ENCODE data around the gene UMAD1.

Gene UMAD1

DNA sequence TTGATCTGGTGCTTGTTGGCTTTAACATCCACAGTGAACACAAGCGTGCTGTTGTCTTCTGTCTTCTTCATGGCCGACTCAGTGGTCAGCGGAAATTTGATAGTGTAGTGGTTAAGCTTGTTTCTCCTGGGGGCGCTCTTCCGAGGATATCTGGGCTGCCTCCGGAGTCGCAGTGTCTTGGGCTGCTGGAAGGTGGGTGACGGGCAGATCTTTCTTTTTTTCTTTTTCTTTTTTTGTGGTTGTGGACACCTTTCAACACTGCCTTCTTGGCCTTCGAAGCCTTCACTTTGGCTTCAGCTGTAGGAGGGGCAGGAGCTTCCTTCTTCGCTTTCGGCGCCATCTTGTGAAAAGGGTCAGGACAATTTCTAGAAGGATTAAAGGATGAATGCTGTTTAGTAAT, 101.7 kb downstream of the UMAD1 start:
- no peak for ATAC-seq
- no peak for TF ChIP-seq PPARA (CRISPR knock-in tag; IDR thresholded peaks at IDR 0.05; ENCODE audit: borderline replicate concordance)
- no peak for TF ChIP-seq GLIS3 (CRISPR knock-in tag; IDR thresholded peaks at IDR 0.05)
- no peak for TF ChIP-seq BACH2 (CRISPR knock-in tag; IDR thresholded peaks at IDR 0.05; ENCODE audit: borderline replicate concordance)
- no peak for TF ChIP-seq POU6F1 (CRISPR knock-in tag; IDR thresholded peaks at IDR 0.05; ENCODE audit: borderline replicate concordance, low read depth)
- TF ChIP-seq ZC3H10 (CRISPR knock-in tag; IDR thresholded peaks at IDR 0.05), result no peak

DNA sequence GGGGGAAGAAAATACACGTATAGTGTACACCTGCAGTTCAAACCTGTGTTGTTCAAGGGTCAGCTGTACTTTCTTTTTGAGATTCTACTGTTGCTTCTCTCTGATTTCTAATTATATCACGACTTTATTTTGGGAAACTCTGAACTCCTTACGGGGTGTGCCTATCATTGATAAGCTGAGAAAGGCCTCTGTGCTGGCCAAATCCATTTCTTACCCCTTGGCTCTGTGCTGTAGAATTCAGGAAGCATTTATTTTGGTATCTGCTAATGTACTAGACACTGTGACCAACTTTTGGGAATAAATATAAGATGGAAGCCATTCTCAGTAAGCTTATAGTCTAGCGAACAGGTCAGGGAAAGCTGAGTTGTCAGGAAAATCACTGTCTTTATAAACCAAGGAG, 104.7 kb downstream of the UMAD1 start:
- no peak for ATAC-seq
- no peak for TF ChIP-seq ESRRG (CRISPR knock-in tag; IDR thresholded peaks at IDR 0.05)
- TF ChIP-seq ISL1 (CRISPR knock-in tag; IDR thresholded peaks at IDR 0.05), result no peak
- TF ChIP-seq, protein P1, sequence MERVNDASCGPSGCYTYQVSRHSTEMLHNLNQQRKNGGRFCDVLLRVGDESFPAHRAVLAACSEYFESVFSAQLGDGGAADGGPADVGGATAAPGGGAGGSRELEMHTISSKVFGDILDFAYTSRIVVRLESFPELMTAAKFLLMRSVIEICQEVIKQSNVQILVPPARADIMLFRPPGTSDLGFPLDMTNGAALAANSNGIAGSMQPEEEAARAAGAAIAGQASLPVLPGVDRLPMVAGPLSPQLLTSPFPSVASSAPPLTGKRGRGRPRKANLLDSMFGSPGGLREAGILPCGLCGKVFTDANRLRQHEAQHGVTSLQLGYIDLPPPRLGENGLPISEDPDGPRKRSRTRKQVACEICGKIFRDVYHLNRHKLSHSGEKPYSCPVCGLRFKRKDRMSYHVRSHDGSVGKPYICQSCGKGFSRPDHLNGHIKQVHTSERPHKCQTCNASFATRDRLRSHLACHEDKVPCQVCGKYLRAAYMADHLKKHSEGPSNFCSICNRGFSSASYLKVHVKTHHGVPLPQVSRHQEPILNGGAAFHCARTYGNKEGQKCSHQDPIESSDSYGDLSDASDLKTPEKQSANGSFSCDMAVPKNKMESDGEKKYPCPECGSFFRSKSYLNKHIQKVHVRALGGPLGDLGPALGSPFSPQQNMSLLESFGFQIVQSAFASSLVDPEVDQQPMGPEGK (CRISPR knock-in tag; IDR thresholded peaks at IDR 0.05; ENCODE audit: borderline replicate concordance), result no peak
- no peak for TF ChIP-seq ZFP3 (CRISPR knock-in tag; IDR thresholded peaks at IDR 0.05)
- TF ChIP-seq, protein P2, sequence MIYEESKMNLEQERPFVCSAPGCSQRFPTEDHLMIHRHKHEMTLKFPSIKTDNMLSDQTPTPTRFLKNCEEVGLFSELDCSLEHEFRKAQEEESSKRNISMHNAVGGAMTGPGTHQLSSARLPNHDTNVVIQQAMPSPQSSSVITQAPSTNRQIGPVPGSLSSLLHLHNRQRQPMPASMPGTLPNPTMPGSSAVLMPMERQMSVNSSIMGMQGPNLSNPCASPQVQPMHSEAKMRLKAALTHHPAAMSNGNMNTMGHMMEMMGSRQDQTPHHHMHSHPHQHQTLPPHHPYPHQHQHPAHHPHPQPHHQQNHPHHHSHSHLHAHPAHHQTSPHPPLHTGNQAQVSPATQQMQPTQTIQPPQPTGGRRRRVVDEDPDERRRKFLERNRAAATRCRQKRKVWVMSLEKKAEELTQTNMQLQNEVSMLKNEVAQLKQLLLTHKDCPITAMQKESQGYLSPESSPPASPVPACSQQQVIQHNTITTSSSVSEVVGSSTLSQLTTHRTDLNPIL (CRISPR knock-in tag; IDR thresholded peaks at IDR 0.05; ENCODE audit: low read depth), result no peak
- TF ChIP-seq OSR1 (CRISPR knock-in tag; IDR thresholded peaks at IDR 0.05), result no peak
- no peak for TF ChIP-seq ARNTL (CRISPR knock-in tag; IDR thresholded peaks at IDR 0.05; ENCODE audit: borderline replicate concordance, low read depth)
- no peak for TF ChIP-seq TOX (CRISPR knock-in tag; IDR thresholded peaks at IDR 0.05; ENCODE audit: borderline replicate concordance)
- no peak for TF ChIP-seq RARB (CRISPR knock-in tag; IDR thresholded peaks at IDR 0.05)
- no peak for TF ChIP-seq TCF4 (CRISPR knock-in tag; IDR thresholded peaks at IDR 0.05; ENCODE audit: borderline replicate concordance)
- TF ChIP-seq TSHZ2 (CRISPR knock-in tag; IDR thresholded peaks at IDR 0.05), result no peak
- TF ChIP-seq, protein P3, sequence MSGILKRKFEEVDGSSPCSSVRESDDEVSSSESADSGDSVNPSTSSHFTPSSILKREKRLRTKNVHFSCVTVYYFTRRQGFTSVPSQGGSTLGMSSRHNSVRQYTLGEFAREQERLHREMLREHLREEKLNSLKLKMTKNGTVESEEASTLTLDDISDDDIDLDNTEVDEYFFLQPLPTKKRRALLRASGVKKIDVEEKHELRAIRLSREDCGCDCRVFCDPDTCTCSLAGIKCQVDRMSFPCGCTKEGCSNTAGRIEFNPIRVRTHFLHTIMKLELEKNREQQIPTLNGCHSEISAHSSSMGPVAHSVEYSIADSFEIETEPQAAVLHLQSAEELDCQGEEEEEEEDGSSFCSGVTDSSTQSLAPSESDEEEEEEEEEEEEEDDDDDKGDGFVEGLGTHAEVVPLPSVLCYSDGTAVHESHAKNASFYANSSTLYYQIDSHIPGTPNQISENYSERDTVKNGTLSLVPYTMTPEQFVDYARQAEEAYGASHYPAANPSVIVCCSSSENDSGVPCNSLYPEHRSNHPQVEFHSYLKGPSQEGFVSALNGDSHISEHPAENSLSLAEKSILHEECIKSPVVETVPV (CRISPR knock-in tag; IDR thresholded peaks at IDR 0.05), result no peak
- no peak for TF ChIP-seq CSDC2 (CRISPR knock-in tag; IDR thresholded peaks at IDR 0.05)
- no peak for TF ChIP-seq ZFP30 (CRISPR knock-in tag; IDR thresholded peaks at IDR 0.05)
- no peak for TF ChIP-seq PPARA (CRISPR knock-in tag; IDR thresholded peaks at IDR 0.05; ENCODE audit: borderline replicate concordance)

DNA sequence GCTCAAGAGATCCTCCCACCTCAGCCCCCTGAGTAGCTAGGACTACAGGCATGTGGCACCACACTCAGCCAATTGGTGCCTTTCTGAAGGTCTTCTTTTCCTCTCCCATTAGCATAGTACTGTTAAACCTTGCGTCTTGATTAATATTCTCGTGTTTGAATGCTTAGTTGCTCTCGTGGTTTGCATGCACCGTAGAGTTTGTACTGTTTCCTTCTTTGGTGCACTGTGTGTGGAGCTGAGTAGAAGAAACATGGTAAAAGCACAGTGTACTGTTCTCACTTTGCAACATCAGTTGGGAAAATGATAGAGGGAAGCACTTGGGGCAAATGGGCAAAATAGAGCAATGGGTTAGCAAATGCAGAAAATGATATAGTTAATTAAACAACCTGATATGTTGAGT, 105.4 kb downstream of the UMAD1 start:
- no peak for ATAC-seq
- TF ChIP-seq, protein P1 (CRISPR knock-in tag; IDR thresholded peaks at IDR 0.05; ENCODE audit: borderline replicate concordance), result no peak
- TF ChIP-seq POU6F1 (CRISPR knock-in tag; IDR thresholded peaks at IDR 0.05; ENCODE audit: borderline replicate concordance, low read depth) (no peak), PPARA (CRISPR knock-in tag; IDR thresholded peaks at IDR 0.05; ENCODE audit: borderline replicate concordance) (no peak), GLIS3 (CRISPR knock-in tag; IDR thresholded peaks at IDR 0.05) (no peak), ZNF565 (CRISPR knock-in tag; conservative IDR thresholded peaks at IDR 0.05; ENCODE audit: low read depth) (no peak), CSDC2 (CRISPR knock-in tag; IDR thresholded peaks at IDR 0.05) (no peak), ZFP3 (CRISPR knock-in tag; IDR thresholded peaks at IDR 0.05) (no peak), ZC3H10 (CRISPR knock-in tag; IDR thresholded peaks at IDR 0.05) (no peak), SNAI2 (CRISPR knock-in tag; IDR thresholded peaks at IDR 0.05) (no peak)

Measured in SK-N-SH treated with all-trans-retinoic acid at 6 μM for 48 hours (cell line).